K562 (cell line): ENCODE results near the gene PLA2G12B. TPM values are rescaled to one million over a fixed set of nuclear protein-coding genes. Genes with fewer than 3 reads are reported as not detected.
A peak's percentile ranks its signal among the peaks of the same experiment; 100 is the strongest.

Experiments used
- ATAC-seq: fragments of 200-7000 bp; cut with Tn5 transposase; 3 replicates; pipeline ENCODE4 v1.9.1; 2020; ENCODE audit warnings: moderate library complexity
- BruUV-seq: library from RNA; stranded (reverse); fragments of 400-500 nt; replicated peaks from 2 replicates; lab custom pipeline; 2021; lab: Mats Ljungman, UMichigan
- CTCF ChIA-PET: fragments of 300-600 bp; formaldehyde crosslinking; extraction: SDS; loops from one replicate; lab custom pipeline; 2021; ENCODE audit warnings: low intra/inter-chr PET ratio; lab: Yijun Ruan, JAX
- POLR2A ChIA-PET: fragments of 300-600, 350-650 bp; sonication (Branson Sonifier 250); formaldehyde crosslinking; extraction: SDS; loops from one replicate; lab custom pipeline; 2021; ENCODE audit warnings: antibody characterized with exemption, inconsistent platforms; lab: Yijun Ruan, JAX
- DNase-seq, 4 experiments: peaks; one replicate each; pipeline versions ENCODE4 v3.0.0 to v3.0.0-alpha.2; 2011 to 2018; ENCODE audit warnings: low spot score in 3 of 4, mixed read lengths in 3 of 4; ENCODE audit errors: extremely low read depth in 1 of 4
- FAIRE-seq: peaks from 2 replicates; lab custom pipeline; 2011; peaks lifted over from hg19 to GRCh38; lab: Jason Lieb, UNC
- H2AFZ ChIP-seq: 2 replicates; pipeline ENCODE4 v1.6.0; 2011; ENCODE audit warnings: low read depth, low read length, control low read depth, inconsistent platforms
- H3K27ac ChIP-seq: fragments of 200-600 bp; 3 replicates; pipeline ENCODE4 v1.8.0; 2011; ENCODE audit warnings: low read depth, mild to moderate bottlenecking, control low read depth, inconsistent platforms, low read length, moderate library complexity, mixed read lengths; ENCODE audit errors: extremely low read depth
- H3K27me3 ChIP-seq, 2 experiments: fragments of 300-600 bp in 1 of 2; 2 replicates in 1 of 2; 3 replicates in 1 of 2; pipeline versions ENCODE4 v1.6.0 to v1.8.0; 2011; ENCODE audit warnings: inconsistent platforms in 2 of 2, low read length in 2 of 2, mild to moderate bottlenecking in 1 of 2, mixed read lengths in 1 of 2, moderate library complexity in 1 of 2; ENCODE audit not compliant: control insufficient read depth in 2 of 2, insufficient read depth in 2 of 2
- H3K36me3 ChIP-seq: fragments of 300-600 bp; 3 replicates; pipeline ENCODE4 v1.8.0; 2011; ENCODE audit warnings: mild to moderate bottlenecking, low read length, inconsistent platforms; ENCODE audit not compliant: control insufficient read depth, insufficient read depth
- H3K4me1 ChIP-seq, 2 experiments: fragments of 200-600 bp in 1 of 2; replicated peaks in 1 of 2; 2 replicates in 1 of 2; 3 replicates in 1 of 2; pipeline versions ENCODE4 v1.5.1 to v1.8.0; 2011; ENCODE audit warnings: inconsistent platforms in 2 of 2, low read length in 2 of 2, mild to moderate bottlenecking in 1 of 2, mixed read lengths in 1 of 2, moderate library complexity in 1 of 2; ENCODE audit not compliant: control insufficient read depth in 2 of 2, insufficient read depth in 2 of 2
- H3K4me2 ChIP-seq: 2 replicates; pipeline ENCODE4 v1.6.1; 2011; ENCODE audit warnings: low read length, control low read depth, inconsistent platforms, mixed read lengths; ENCODE audit not compliant: insufficient read depth
- H3K4me3 ChIP-seq: fragments of 200-600 bp; sonication (generic), shearing (Covaris generic); 2 replicates; pipeline ENCODE4 v1.5.1; 2016; ENCODE audit warnings: control low read depth, inconsistent platforms
- H3K79me2 ChIP-seq: fragments of 200-600 bp; 3 replicates; pipeline ENCODE4 v1.8.0; 2011; ENCODE audit warnings: low read length, inconsistent platforms; ENCODE audit not compliant: control insufficient read depth, insufficient read depth
- H3K9ac ChIP-seq, 2 experiments: 2 replicates each; pipeline versions ENCODE4 v1.6.0 to v1.6.1; 2011; ENCODE audit warnings: low read depth in 2 of 2, low read length in 2 of 2, control low read depth in 1 of 2, inconsistent platforms in 1 of 2, mild to moderate bottlenecking in 1 of 2, mixed read lengths in 1 of 2; ENCODE audit not compliant: insufficient read depth in 1 of 2
- H3K9me1 ChIP-seq: one replicate; pipeline ENCODE4 v1.6.0; 2011; ENCODE audit warnings: inconsistent platforms, mild to moderate bottlenecking, low read length, moderate library complexity; ENCODE audit not compliant: control insufficient read depth, insufficient read depth
- H3K9me3 ChIP-seq: replicated peaks from 2 replicates; pipeline ENCODE4 v1.5.1; 2011; ENCODE audit warnings: low read depth, low read length, inconsistent platforms; ENCODE audit not compliant: control insufficient read depth, insufficient read depth
- H4K20me1 ChIP-seq: replicated peaks from 2 replicates; pipeline ENCODE4 v1.6.1; 2011; ENCODE audit warnings: low read length, inconsistent platforms, mixed read lengths; ENCODE audit not compliant: control insufficient read depth, insufficient read depth
- ARID1B ChIP-seq: fragments of 450-650 bp; IDR thresholded peaks from 2 replicates; pipeline ENCODE4 v1.6.1; 2016; ENCODE audit warnings: antibody characterized with exemption, mild to moderate bottlenecking, inconsistent platforms
- C11orf30 ChIP-seq: fragments of 450-650 bp; IDR thresholded peaks from 2 replicates; pipeline ENCODE4 v1.6.1; 2016; ENCODE audit warnings: low read depth, mild to moderate bottlenecking
- EHMT2 ChIP-seq: fragments of 450-650 bp; IDR thresholded peaks from 2 replicates; pipeline ENCODE4 v1.6.1; 2018; ENCODE audit warnings: antibody characterized with exemption
- FOSL1 ChIP-seq: fragments of 200-800 bp; sonication (Bioruptor generic); conservative IDR thresholded peaks from 2 replicates; pipeline ENCODE4 v1.6.1; 2016; ENCODE audit warnings: missing genetic modification characterization, missing compliant biosample characterization
- FOXK2 ChIP-seq, 2 experiments: fragments of 450-650 bp; IDR thresholded peaks in 1 of 2; conservative IDR thresholded peaks in 1 of 2; 2 replicates each; pipeline ENCODE4 v1.6.1; 2016; ENCODE audit warnings: low read depth in 2 of 2, mild to moderate bottlenecking in 1 of 2
- HBP1 ChIP-seq: fragments of 450-650 bp; formaldehyde crosslinking; IDR thresholded peaks from 2 replicates; pipeline ENCODE4 v1.4.0; 2022; ENCODE audit warnings: missing genetic modification characterization
- HMBOX1 ChIP-seq: sonication (generic); IDR thresholded peaks from 2 replicates; pipeline ENCODE4 v1.6.1; 2016
- JUND ChIP-seq, 2 experiments: IDR thresholded peaks; 2 replicates in 1 of 2; 3 replicates in 1 of 2; pipeline ENCODE4 v1.6.1; 2011; ENCODE audit warnings: borderline replicate concordance in 2 of 2, low read depth in 2 of 2, low read length in 2 of 2, improper control_type of control experiment in 1 of 2, missing biosample characterization in 1 of 2, missing genetic modification characterization in 1 of 2, missing genetic modification reagents in 1 of 2
- KAT2B ChIP-seq: IDR thresholded peaks from one replicate; pipeline ENCODE4 v1.6.1; 2012; ENCODE audit warnings: low read depth, mild to moderate bottlenecking, control low read depth, inconsistent platforms, low read length, moderate library complexity
- KDM4B ChIP-seq, 2 experiments: fragments of 450-650 bp in 1 of 2; sonication (generic) in 1 of 2; IDR thresholded peaks; 2 replicates each; pipeline ENCODE4 v1.6.1; 2016 to 2017; ENCODE audit warnings: borderline replicate concordance in 2 of 2, antibody characterized with exemption in 1 of 2, low read depth in 1 of 2, mild to moderate bottlenecking in 1 of 2
- KDM5B ChIP-seq: fragments of 200-600 bp; sonication (generic); IDR thresholded peaks from 2 replicates; pipeline ENCODE4 v1.6.1; 2012; ENCODE audit warnings: low read depth, mild to moderate bottlenecking, moderate library complexity, low read length, control low read depth, inconsistent platforms; ENCODE audit not compliant: insufficient replicate concordance
- MAFF ChIP-seq: IDR thresholded peaks from 2 replicates; pipeline ENCODE4 v1.6.1; 2012; ENCODE audit warnings: low read length, improper control_type of control experiment
- MAFG ChIP-seq: fragments of 450-650 bp; conservative IDR thresholded peaks from 2 replicates; pipeline ENCODE4 v1.6.1; 2016; ENCODE audit warnings: missing genetic modification characterization, missing compliant biosample characterization
- MAFK ChIP-seq: IDR thresholded peaks from 2 replicates; pipeline ENCODE4 v1.6.1; 2011; ENCODE audit warnings: low read length, improper control_type of control experiment
- NFE2 ChIP-seq: IDR thresholded peaks from 2 replicates; pipeline ENCODE4 v1.6.1; 2014; ENCODE audit warnings: antibody characterized with exemption, low read depth
- SOX6 ChIP-seq: fragments of 450-650 bp; IDR thresholded peaks from 2 replicates; pipeline ENCODE4 v1.6.1; 2014; ENCODE audit warnings: mild to moderate bottlenecking
- YY1 ChIP-seq, 3 experiments: IDR thresholded peaks; 2 replicates each; pipeline ENCODE4 v1.6.1; 2011; ENCODE audit warnings: low read length in 2 of 3, mild to moderate bottlenecking in 2 of 3, moderate library complexity in 2 of 3, borderline replicate concordance in 1 of 3, control low read depth in 1 of 3, low read depth in 1 of 3; ENCODE audit not compliant: insufficient read depth in 3 of 3, insufficient replicate concordance in 2 of 3, control insufficient read depth in 1 of 3, insufficient read length in 1 of 3; ENCODE audit errors: extremely low read depth in 1 of 3
- ZNF316 ChIP-seq: fragments of 450-650 bp; IDR thresholded peaks from 2 replicates; pipeline ENCODE4 v1.6.1; 2016
- WGBS: fragments of 100-300 bp; shearing (Covaris generic); methylation state at CpG from one replicate; pipeline ENCODE4 v1.1.6; 2016; ENCODE audit warnings: low coverage, mixed read lengths; ENCODE audit not compliant: insufficient coverage; ENCODE audit errors: missing lambda C conversion rate; 5-methylcytosine and 5-hydroxymethylcytosine counted together
- in situ Hi-C: fragments of 300-500 bp; cut with MboI; formaldehyde crosslinking; loops from 4 replicates; pipeline ENCODE4 v1.15.0; 2018; ENCODE audit warnings: inconsistent platforms, mixed read lengths
- intact Hi-C: fragments of 100-400 bp; cut with micrococcal nuclease; formaldehyde crosslinking; loops from 2 replicates; pipeline ENCODE4 v1.14.2; 2022
- polyA plus RNA-seq, 8 experiments: library from polyadenylated mRNA; depleted of rRNA in 4 of 8; stranded (reverse) in 5 of 8; unstranded in 3 of 8; fragments of >200 nt; fragmentation: Nextera tagmentation in 2 of 8; fragmentation: Illumina TruSeq in 1 of 8; extraction: Ambion mirVana in 2 of 8; extraction: Trizol in 1 of 8; gene quantifications; 2 replicates each; pipeline versions ENCODE4 v1.2.1 to v1.2.3, GENCODE V29; 2011 to 2014; ENCODE audit warnings: inconsistent platforms in 1 of 8, missing spikeins in 1 of 8
- total RNA-seq, 7 experiments: library from RNA; depleted of rRNA in 6 of 7; stranded (reverse); fragments of >200 nt in 6 of 7; fragmentation: Illumina TruSeq in 2 of 7; extraction: Trizol in 2 of 7; gene quantifications; 2 replicates each; pipeline versions ENCODE4 v1.2.1 to v1.2.3, GENCODE V29; 2011 to 2021; ENCODE audit warnings: low replicate concordance in 1 of 7

PLA2G12B gene
- total and polyA plus RNA-seq, 9 of the 15 experiments (the other 6 are each of a cell fraction or from before 2014, with no cell fraction given) = not detected

GRCh38 chr10:72911758-72912157 is 42.8 kb downstream of the PLA2G12B start:
- Histone ChIP-seq H3K9me3 (no peaks in the 10 kb centered on the region), H3K79me2 (no peaks in the 10 kb centered on the region), H3K9me1 (no peaks in the 10 kb centered on the region), H3K27ac (no peak overlapping the region), H4K20me1 (no peaks in the 10 kb centered on the region), H3K9ac (no peak overlapping the region), H3K36me3 (no peaks in the 10 kb centered on the region), H2AFZ (peak overlapping the region; percentile 71), H3K4me3 (no peak overlapping the region), H3K27me3 (no peaks in the 10 kb centered on the region), H3K4me2 (no peak overlapping the region), H3K4me1 (peaks cover 0 to 7% of the 10 kb centered on the region in 2 experiments; a peak in 3 of 5 replicates)
- ATAC-seq (peak; percentile 54), DNase-seq (peak in 1 of 4 experiments; percentile 10), FAIRE-seq (peak; percentile 66)
- intact Hi-C loops = no loop called here
- in situ Hi-C loops = no loop called here
- TF ChIP-seq ARID1B = peak; percentile 24; the same call in 1 of the 2 replicates
- peak; percentile 44; the same call in 1 of the 2 replicates for TF ChIP-seq FOSL1 (tag)
- 0 out of 4 replicates have a peak, but pooled peaks of 1 of the 2 experiments have one; percentile 16 for TF ChIP-seq FOXK2 (conservative IDR thresholded peaks at IDR 0.05 in 1 of 2, IDR thresholded peaks at IDR 0.05 in 1 of 2; ENCODE audit: low read depth in 2 of 2)
- peak in 1 of 3 experiments; percentile 13 for TF ChIP-seq YY1 (IDR thresholded peaks at IDR 0.05; ENCODE audit: borderline replicate concordance in 1 of 3, control insufficient read depth in 1 of 3, extremely low read depth in 1 of 3, insufficient read depth in 3 of 3, insufficient read length in 1 of 3, insufficient replicate concordance in 2 of 3, low read depth in 1 of 3, low read length in 2 of 3)
- no peak for TF ChIP-seq KDM4B (IDR thresholded peaks at IDR 0.05; ENCODE audit: borderline replicate concordance in 2 of 2, low read depth in 1 of 2)
- TF ChIP-seq JUND (IDR thresholded peaks at IDR 0.05; ENCODE audit: borderline replicate concordance, low read depth, low read length) = no peak
- peak; percentile 14; the same call in 1 of the 3 replicates for TF ChIP-seq JUND (tag; IDR thresholded peaks at IDR 0.05; ENCODE audit: borderline replicate concordance, low read depth, low read length)
- peak; percentile 91 for TF ChIP-seq SOX6
- TF ChIP-seq MAFF = peak; percentile 96
- TF ChIP-seq MAFG (tag) = peak; percentile 98
- TF ChIP-seq KAT2B = no peak
- TF ChIP-seq EHMT2 = 0 out of 2 replicates have a peak, but pooled peaks have one; percentile 56
- no peak for TF ChIP-seq KDM5B
- TF ChIP-seq ZNF316 = peak; percentile 98
- peak; percentile 93 for TF ChIP-seq MAFK
- TF ChIP-seq C11orf30 = peak; percentile 98
- TF ChIP-seq HMBOX1 = peak; percentile 42; the same call in 1 of the 2 replicates
- no peak for TF ChIP-seq HBP1 (CRISPR knock-in tag)
- peak; percentile 88 for TF ChIP-seq NFE2
- POLR2A ChIA-PET = interaction anchor here (1.0 to 2.4 kb wide), 2 partner anchors 9 to 14 kb away, joined by 4 to 8 read pairs; no protein-coding TSS in a partner anchor
- WGBS = 8% methylated on average over 2 of the region's 2 CpGs
- BruUV-seq = no TSS peak
- CTCF ChIA-PET = no interaction called here
